ENCODE measurements around the gene TRH. TPM values are rescaled to one million over a fixed set of nuclear protein-coding genes. Genes with fewer than 3 reads are reported as not detected.

Gene TRH
- total RNA-seq, 1 experiment from 2014 or later: not detected

DNA sequence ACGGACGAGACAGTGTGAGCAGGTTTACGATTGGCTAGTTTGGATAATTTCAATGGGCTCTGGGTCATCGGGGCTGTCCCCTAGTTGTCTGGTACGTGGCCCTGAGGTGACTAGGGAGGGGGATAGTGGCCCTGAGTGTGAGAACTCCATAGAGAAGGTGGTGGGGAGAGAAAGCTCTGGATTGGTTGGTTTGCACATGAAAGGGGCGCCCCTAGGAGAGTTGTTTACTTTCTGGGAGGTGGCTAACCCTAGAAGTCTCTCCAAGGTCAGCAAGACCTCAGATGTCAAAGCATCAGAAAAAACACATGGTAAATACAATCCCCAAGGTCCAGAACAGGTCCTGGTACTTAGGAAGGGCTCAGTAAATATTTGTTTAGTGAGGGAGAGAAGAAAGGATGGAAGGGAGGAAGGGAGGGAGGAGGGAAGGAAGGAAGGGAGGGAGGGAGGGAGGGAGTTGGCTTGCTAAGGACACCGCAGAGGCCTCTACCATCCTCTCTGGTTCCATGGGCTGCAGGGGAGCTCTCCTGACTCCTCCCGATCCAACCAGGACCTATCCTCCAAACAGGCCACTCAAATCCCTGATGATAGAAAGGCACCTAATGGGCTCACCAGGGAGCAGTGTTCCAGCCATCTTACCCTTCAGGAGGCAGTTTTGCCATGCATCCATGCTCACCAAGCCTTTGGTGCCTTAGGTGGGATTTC is 3.0 kb upstream of the TRH start:
- TF ChIP-seq CTCF (conservative IDR thresholded peaks at IDR 0.05; ENCODE audit: low read depth, low read length) (no peak), EZH2 (IDR thresholded peaks at IDR 0.05; ENCODE audit: borderline replicate concordance, low read depth, low read length, poor library complexity, severe bottlenecking) (no peak)
- H3K4me1 ChIP-seq (ENCODE audit: insufficient read depth, low read length, poor library complexity, severe bottlenecking): peaks cover 5% of the 10 kb centered on the region
- CTCF ChIA-PET: no interaction called here
- no peak overlapping the region for H3K27ac ChIP-seq (ENCODE audit: low read depth, low read length, poor library complexity, severe bottlenecking)
- POLR2A ChIA-PET (ENCODE audit: low non-redundant PET): no interaction called here
- H3K36me3 ChIP-seq (ENCODE audit: insufficient read depth, low read length, poor library complexity, severe bottlenecking): no peaks in the 10 kb centered on the region
- H3K9me3 ChIP-seq (ENCODE audit: low read depth, low read length, poor library complexity, severe bottlenecking): no peaks in the 10 kb centered on the region
- H3K27me3 ChIP-seq (replicated peaks; ENCODE audit: insufficient read depth, low read depth, low read length, poor library complexity): peaks cover 48% of the 10 kb centered on the region
- intact Hi-C loops (cut with micrococcal nuclease; ENCODE audit: unreplicated experiment): no loop called here
- no peak for DNase-seq (ENCODE audit: low spot score)
- BruUV-seq (replicated peaks): no TSS peak
- no peak overlapping the region for H3K4me3 ChIP-seq (ENCODE audit: low read depth, low read length, poor library complexity, severe bottlenecking)

- Histone ChIP-seq H3K27ac (ENCODE audit: low read depth, low read length, poor library complexity, severe bottlenecking) (no peak overlapping the region), H3K36me3 (ENCODE audit: insufficient read depth, low read length, poor library complexity, severe bottlenecking) (no peaks in the 10 kb centered on the region), H3K4me3 (ENCODE audit: low read depth, low read length, poor library complexity, severe bottlenecking) (no peak overlapping the region), H3K4me1 (ENCODE audit: insufficient read depth, low read length, poor library complexity, severe bottlenecking) (peaks cover 5% of the 10 kb centered on the region), H3K27me3 (replicated peaks; ENCODE audit: insufficient read depth, low read depth, low read length, poor library complexity) (peaks cover 56% of the 10 kb centered on the region), H3K9me3 (ENCODE audit: low read depth, low read length, poor library complexity, severe bottlenecking) (no peaks in the 10 kb centered on the region)
- no TSS peak for BruUV-seq (replicated peaks)
- no peak for DNase-seq (ENCODE audit: low spot score)
- ChIA-PET POLR2A (ENCODE audit: low non-redundant PET) (no interaction called here), CTCF (no interaction called here)
- intact Hi-C loops (cut with micrococcal nuclease; ENCODE audit: unreplicated experiment): no loop called here
- TF ChIP-seq EZH2 (IDR thresholded peaks at IDR 0.05; ENCODE audit: borderline replicate concordance, low read depth, low read length, poor library complexity, severe bottlenecking): no peak
- no peak for TF ChIP-seq CTCF (conservative IDR thresholded peaks at IDR 0.05; ENCODE audit: low read depth, low read length)
These were observed 2.2 kb upstream of the TRH start for GRCh38 chr3:129972301-129972700.

DNA sequence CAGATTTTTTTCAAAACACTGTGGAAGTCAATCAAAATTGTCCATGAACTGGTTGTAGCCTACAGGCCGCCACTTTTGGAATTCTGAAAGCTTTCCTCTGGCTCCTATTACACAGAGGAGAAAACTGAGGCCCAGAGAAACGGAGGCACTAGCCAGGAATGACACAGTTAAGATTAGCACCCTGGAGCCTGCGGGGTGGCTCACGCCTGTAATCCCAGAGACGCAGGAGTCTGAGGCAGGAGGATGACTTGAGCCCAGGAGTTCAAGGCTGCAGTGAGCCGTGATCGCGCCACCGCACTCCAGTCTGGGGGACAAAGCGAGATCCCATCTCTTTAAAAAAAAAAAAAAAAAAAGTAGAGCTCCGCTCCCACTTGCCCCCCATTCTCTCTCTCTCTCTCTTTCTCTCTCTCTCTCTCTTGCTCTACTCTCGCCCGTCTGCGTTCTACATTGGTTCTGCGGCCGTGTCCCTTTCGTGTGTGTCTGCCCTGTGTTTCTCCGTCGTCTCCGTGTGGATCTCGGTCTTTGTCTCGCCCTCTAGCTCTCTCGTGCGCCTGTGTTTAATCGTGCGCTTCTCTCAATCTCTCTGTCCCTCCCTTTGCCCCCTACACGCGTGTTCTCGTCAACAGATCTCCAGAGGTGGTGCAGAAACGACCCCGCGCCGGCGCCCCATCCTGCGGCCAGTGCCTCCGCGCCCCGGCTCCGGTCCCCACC is 512 bp upstream of the TRH start:
- Histone ChIP-seq H3K27me3 (replicated peaks; ENCODE audit: insufficient read depth, low read depth, low read length, poor library complexity) (peaks cover 73% of the 10 kb centered on the region), H3K4me3 (ENCODE audit: low read depth, low read length, poor library complexity, severe bottlenecking) (no peak overlapping the region)

More for the DNA sequence above, 512 bp upstream of the TRH start:
- H3K4me1 ChIP-seq (ENCODE audit: insufficient read depth, low read length, poor library complexity, severe bottlenecking): peaks cover 5% of the 10 kb centered on the region
- BruUV-seq (replicated peaks): no TSS peak
- no peak for DNase-seq (ENCODE audit: low spot score)
- ChIA-PET CTCF (no interaction called here), POLR2A (ENCODE audit: low non-redundant PET) (no interaction called here)
- H3K27ac ChIP-seq (ENCODE audit: low read depth, low read length, poor library complexity, severe bottlenecking): no peak overlapping the region
- no peaks in the 10 kb centered on the region for H3K36me3 ChIP-seq (ENCODE audit: insufficient read depth, low read length, poor library complexity, severe bottlenecking)
- no peak for TF ChIP-seq EZH2 (IDR thresholded peaks at IDR 0.05; ENCODE audit: borderline replicate concordance, low read depth, low read length, poor library complexity, severe bottlenecking)
- no peak for TF ChIP-seq CTCF (conservative IDR thresholded peaks at IDR 0.05; ENCODE audit: low read depth, low read length)
- intact Hi-C loops (cut with micrococcal nuclease; ENCODE audit: unreplicated experiment): no loop called here
- no peaks in the 10 kb centered on the region for H3K9me3 ChIP-seq (ENCODE audit: low read depth, low read length, poor library complexity, severe bottlenecking)

Data from A673 (cell line).